ENCODE measurements around the gene FLVCR2.

DNA sequence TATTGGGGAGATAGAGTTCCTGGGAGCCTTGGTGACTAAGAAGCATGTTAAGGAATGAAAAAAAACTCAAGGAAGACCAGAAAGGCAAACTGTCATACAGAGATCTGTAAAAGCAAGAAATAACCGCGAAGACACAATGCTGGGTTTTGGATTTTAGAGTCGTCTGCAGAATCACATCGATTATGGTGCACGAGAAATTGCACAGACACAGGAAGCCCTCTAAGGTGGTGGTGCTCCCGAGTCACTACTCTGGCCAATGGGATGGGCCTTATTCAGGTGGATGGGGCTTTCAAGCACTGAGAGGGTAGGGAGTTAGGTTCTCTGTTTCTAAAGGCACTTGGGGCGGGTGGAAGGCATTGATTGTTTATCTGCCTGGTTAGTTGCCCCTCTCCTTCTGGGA, 10.3 kb upstream of the FLVCR2 start:
- TF ChIP-seq BACH2 (CRISPR knock-in tag; IDR thresholded peaks at IDR 0.05; ENCODE audit: borderline replicate concordance) (no peak), ARNTL (CRISPR knock-in tag; IDR thresholded peaks at IDR 0.05; ENCODE audit: borderline replicate concordance, low read depth) (no peak), ZNF565 (CRISPR knock-in tag; conservative IDR thresholded peaks at IDR 0.05; ENCODE audit: low read depth) (no peak), OSR1 (CRISPR knock-in tag; IDR thresholded peaks at IDR 0.05) (no peak)

Data from SK-N-SH treated with all-trans-retinoic acid at 6 μM for 48 hours (cell line).